ENCODE results near the gene NUDT5. TPM values are rescaled to one million over a fixed set of nuclear protein-coding genes. Genes with fewer than 3 reads are reported as not detected.

Gene NUDT5
- total and polyA plus RNA-seq, 2 experiments from 2014 or later, result 33.2 to 107 TPM

- in situ Hi-C loops (cut with MboI), result no loop called here
- Histone ChIP-seq H3K27ac (no peak overlapping the region), H3K4me3 (no peak overlapping the region), H3K36me3 (ENCODE audit: low read depth) (peaks cover 22% of the 10 kb centered on the region), H4K20me1 (ENCODE audit: insufficient read depth) (no peaks in the 10 kb centered on the region), H3K4me2 (ENCODE audit: unreplicated experiment) (no peak overlapping the region), H3K9ac (no peak overlapping the region), H3K9me3 (ENCODE audit: low read depth) (no peaks in the 10 kb centered on the region), H3F3A (ENCODE audit: insufficient read depth) (peaks cover 25% of the 10 kb centered on the region), H2AFZ (no peak overlapping the region), H3K4me1 (ENCODE audit: insufficient read depth) (peaks cover 15% of the 10 kb centered on the region), H3K79me2 (ENCODE audit: insufficient read depth) (peaks cover 38% of the 10 kb centered on the region), H3K27me3 (replicated peaks; ENCODE audit: insufficient read depth) (no peaks in the 10 kb centered on the region), H3K9me2 (ENCODE audit: insufficient read depth) (no peaks in the 10 kb centered on the region)
- 95% methylated on average over 3 of the region's 3 CpGs for WGBS, 2 experiments (ENCODE audit: low coverage in 1 of 2, low lambda C conversion rate in 2 of 2, missing lambda C conversion rate in 2 of 2)
- no peak for TF ChIP-seq EZH2phosphoT487 (IDR thresholded peaks at IDR 0.05; ENCODE audit: insufficient read depth, low read depth)
- TF ChIP-seq EZH2 (IDR thresholded peaks at IDR 0.05; ENCODE audit: insufficient read depth, poor library complexity, severe bottlenecking), result no peak
- DNase-seq, result no peak
Observed at GRCh38 chr10:12212454-12212853, 16.8 kb upstream of the NUDT5 start.

DNA sequence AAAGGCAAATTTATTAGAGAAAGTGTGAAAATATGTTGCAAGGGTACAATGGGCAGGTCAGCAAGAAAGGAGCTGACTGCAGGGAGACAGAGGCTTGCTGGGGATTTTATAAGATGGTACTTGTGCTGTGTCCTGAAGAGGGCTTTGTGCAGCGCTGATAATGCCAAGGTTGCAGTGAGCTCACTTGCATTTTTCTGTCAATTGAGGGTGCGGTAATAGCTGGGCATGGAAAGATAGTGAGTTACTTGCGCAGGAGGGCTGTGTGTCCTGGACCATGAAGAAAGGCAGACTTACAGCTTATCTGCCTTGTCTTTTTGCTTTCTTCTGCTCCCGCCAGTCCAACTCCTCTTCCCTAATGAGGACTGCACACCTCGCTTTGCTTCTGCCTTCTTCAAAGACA, 12.8 kb upstream of the NUDT5 start:
- Histone ChIP-seq H3K9me2 (ENCODE audit: insufficient read depth) (no peaks in the 10 kb centered on the region), H3K27me3 (replicated peaks; ENCODE audit: insufficient read depth) (no peaks in the 10 kb centered on the region), H4K20me1 (ENCODE audit: insufficient read depth) (no peaks in the 10 kb centered on the region), H2AFZ (no peak overlapping the region), H3K4me1 (ENCODE audit: insufficient read depth) (no peaks in the 10 kb centered on the region), H3K4me2 (ENCODE audit: unreplicated experiment) (no peak overlapping the region), H3K9me3 (ENCODE audit: low read depth) (no peaks in the 10 kb centered on the region), H3K79me2 (ENCODE audit: insufficient read depth) (peaks cover 64% of the 10 kb centered on the region), H3K9ac (no peak overlapping the region), H3K36me3 (ENCODE audit: low read depth) (peaks cover 7% of the 10 kb centered on the region; the same call in 1 of the 2 replicates), H3F3A (ENCODE audit: insufficient read depth) (peaks cover 14% of the 10 kb centered on the region), H3K4me3 (no peak overlapping the region), H3K27ac (no peak overlapping the region)
- no peak for DNase-seq
- TF ChIP-seq EZH2phosphoT487 (IDR thresholded peaks at IDR 0.05; ENCODE audit: insufficient read depth, low read depth) (no peak), EZH2 (IDR thresholded peaks at IDR 0.05; ENCODE audit: insufficient read depth, poor library complexity, severe bottlenecking) (no peak)
- WGBS, 2 experiments (ENCODE audit: low coverage in 1 of 2, low lambda C conversion rate in 2 of 2, missing lambda C conversion rate in 2 of 2), result 97 to 98% methylated on average over 5 of the region's 5 CpGs
- in situ Hi-C loops (cut with MboI), result no loop called here

DNA sequence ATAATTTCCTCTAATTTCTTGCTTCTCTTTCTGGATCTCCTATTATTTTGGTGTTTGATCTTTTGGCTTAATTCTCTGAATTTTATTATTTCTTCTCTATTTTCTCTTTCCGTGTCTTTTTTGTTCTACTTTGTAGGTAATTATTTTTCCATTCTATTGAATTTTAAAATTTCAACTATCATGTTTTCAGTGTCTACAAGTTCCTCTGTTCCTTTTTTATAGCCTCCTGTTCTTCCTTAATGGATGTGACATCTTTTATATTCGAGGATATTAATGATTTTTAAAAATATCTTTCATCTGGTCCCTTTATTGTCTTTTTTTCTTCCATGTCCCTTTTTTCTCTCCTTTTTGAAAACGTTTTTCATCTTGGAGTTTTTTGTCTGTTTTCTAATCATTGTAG, 11.4 kb upstream of the NUDT5 start:
- Histone ChIP-seq H3K4me1 (ENCODE audit: insufficient read depth) (no peaks in the 10 kb centered on the region), H3K27ac (no peak overlapping the region), H3K27me3 (replicated peaks; ENCODE audit: insufficient read depth) (no peaks in the 10 kb centered on the region), H3K4me2 (ENCODE audit: unreplicated experiment) (no peak overlapping the region), H2AFZ (no peak overlapping the region), H3K9me3 (ENCODE audit: low read depth) (no peaks in the 10 kb centered on the region), H4K20me1 (ENCODE audit: insufficient read depth) (no peaks in the 10 kb centered on the region), H3K4me3 (no peak overlapping the region), H3F3A (ENCODE audit: insufficient read depth) (peaks cover 4% of the 10 kb centered on the region), H3K79me2 (ENCODE audit: insufficient read depth) (peaks cover 78% of the 10 kb centered on the region), H3K9me2 (ENCODE audit: insufficient read depth) (no peaks in the 10 kb centered on the region), H3K36me3 (ENCODE audit: low read depth) (peaks cover 10% of the 10 kb centered on the region; the same call in 1 of the 2 replicates), H3K9ac (no peak overlapping the region)
- no peak for TF ChIP-seq EZH2 (IDR thresholded peaks at IDR 0.05; ENCODE audit: insufficient read depth, poor library complexity, severe bottlenecking)
- TF ChIP-seq EZH2phosphoT487 (IDR thresholded peaks at IDR 0.05; ENCODE audit: insufficient read depth, low read depth), result no peak
- DNase-seq, result no peak
- 74 to 80% methylated on average over 3 of the region's 3 CpGs for WGBS, 2 experiments (ENCODE audit: low coverage in 1 of 2, low lambda C conversion rate in 2 of 2, missing lambda C conversion rate in 2 of 2)
- in situ Hi-C loops (cut with MboI), result no loop called here

DNA sequence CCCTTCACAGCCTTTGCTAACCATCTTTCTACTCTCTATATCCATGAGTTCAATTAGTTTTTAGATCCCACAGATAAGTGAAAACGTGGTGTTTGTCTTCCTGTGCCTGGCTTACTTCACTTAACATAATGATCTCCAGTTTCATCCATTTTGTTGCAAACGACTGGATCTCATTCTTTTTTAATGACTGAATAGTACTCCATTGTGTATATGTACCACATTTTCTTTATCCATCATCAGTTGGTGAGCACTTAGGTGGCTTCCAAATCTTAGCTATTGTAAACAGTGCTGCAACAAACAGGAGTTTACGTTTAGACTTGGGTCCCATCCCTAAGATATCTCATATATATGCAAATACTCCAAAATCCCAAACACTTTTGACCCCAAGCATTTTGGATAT, 9.4 kb upstream of the NUDT5 start:
- peaks cover 96% of the 10 kb centered on the region for H3K79me2 ChIP-seq (ENCODE audit: insufficient read depth)
- H3K4me2 ChIP-seq (ENCODE audit: unreplicated experiment), result no peak overlapping the region
- H3K36me3 ChIP-seq (ENCODE audit: low read depth), result peaks cover 10% of the 10 kb centered on the region; the same call in 1 of the 2 replicates
- in situ Hi-C loops (cut with MboI), result no loop called here
- H3K9me2 ChIP-seq (ENCODE audit: insufficient read depth), result no peaks in the 10 kb centered on the region
- WGBS, 2 experiments (ENCODE audit: low coverage in 1 of 2, low lambda C conversion rate in 2 of 2, missing lambda C conversion rate in 2 of 2), result 83 to 88% methylated on average over 3 of the region's 3 CpGs
- H3F3A ChIP-seq (ENCODE audit: insufficient read depth), result peaks cover under 1% of the 10 kb centered on the region; the same call in 1 of the 2 replicates
- no peak for DNase-seq
- no peaks in the 10 kb centered on the region for H4K20me1 ChIP-seq (ENCODE audit: insufficient read depth)
- no peak overlapping the region for H3K4me3 ChIP-seq
- TF ChIP-seq EZH2phosphoT487 (IDR thresholded peaks at IDR 0.05; ENCODE audit: insufficient read depth, low read depth) (no peak), EZH2 (IDR thresholded peaks at IDR 0.05; ENCODE audit: insufficient read depth, poor library complexity, severe bottlenecking) (no peak)
- H3K27me3 ChIP-seq (replicated peaks; ENCODE audit: insufficient read depth), result no peaks in the 10 kb centered on the region
- H3K27ac ChIP-seq, result no peak overlapping the region
- H3K4me1 ChIP-seq (ENCODE audit: insufficient read depth), result no peaks in the 10 kb centered on the region
- no peak overlapping the region for H3K9ac ChIP-seq
- H2AFZ ChIP-seq, result no peak overlapping the region
- no peaks in the 10 kb centered on the region for H3K9me3 ChIP-seq (ENCODE audit: low read depth)

GRCh38 chr10:12202226-12202625, 6.5 kb upstream of the NUDT5 start:
- Histone ChIP-seq H3K4me1 (ENCODE audit: insufficient read depth) (peaks cover 11% of the 10 kb centered on the region), H3K4me3 (no peak overlapping the region), H3K36me3 (ENCODE audit: low read depth) (peaks cover 14% of the 10 kb centered on the region), H3K27ac (no peak overlapping the region), H3K9me3 (ENCODE audit: low read depth) (no peaks in the 10 kb centered on the region), H2AFZ (no peak overlapping the region), H3K79me2 (ENCODE audit: insufficient read depth) (peaks cover 100% of the 10 kb centered on the region), H3F3A (ENCODE audit: insufficient read depth) (no peaks in the 10 kb centered on the region; the same call in 1 of the 2 replicates), H3K9ac (no peak overlapping the region), H3K4me2 (ENCODE audit: unreplicated experiment) (no peak overlapping the region), H3K27me3 (replicated peaks; ENCODE audit: insufficient read depth) (no peaks in the 10 kb centered on the region), H3K9me2 (ENCODE audit: insufficient read depth) (no peaks in the 10 kb centered on the region), H4K20me1 (ENCODE audit: insufficient read depth) (no peaks in the 10 kb centered on the region)
- TF ChIP-seq EZH2 (IDR thresholded peaks at IDR 0.05; ENCODE audit: insufficient read depth, poor library complexity, severe bottlenecking) (no peak), EZH2phosphoT487 (IDR thresholded peaks at IDR 0.05; ENCODE audit: insufficient read depth, low read depth) (no peak)
- WGBS, 2 experiments (ENCODE audit: low coverage in 1 of 2, low lambda C conversion rate in 2 of 2, missing lambda C conversion rate in 2 of 2), result 89 to 90% methylated on average over 5 of the region's 5 CpGs
- DNase-seq, result no peak
- in situ Hi-C loops (cut with MboI), result no loop called here

Data from GM23248 (cell line).